ENCODE results near the gene ZBTB20.

The ZBTB20 gene

DNA sequence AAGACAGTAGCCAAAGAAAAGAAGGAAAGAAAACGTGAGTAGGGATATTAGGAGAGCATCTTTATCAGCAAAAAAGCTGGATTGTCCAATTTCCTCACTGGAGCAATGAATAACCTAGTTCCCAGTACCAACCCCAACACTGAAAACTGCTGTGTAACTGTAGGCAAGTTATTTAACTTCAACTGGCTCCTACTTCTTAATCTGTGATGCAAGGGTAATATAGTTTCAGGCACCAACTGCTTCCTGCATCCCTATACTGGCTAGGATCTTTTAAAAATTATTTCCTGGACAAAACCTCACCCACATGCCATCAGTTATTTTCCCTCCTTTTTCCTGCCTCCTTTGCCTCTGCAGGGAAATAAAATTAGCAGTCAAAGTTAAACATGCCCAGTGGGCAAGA is 59.6 kb downstream of the ZBTB20 start:
- DNase-seq: no peak

DNA sequence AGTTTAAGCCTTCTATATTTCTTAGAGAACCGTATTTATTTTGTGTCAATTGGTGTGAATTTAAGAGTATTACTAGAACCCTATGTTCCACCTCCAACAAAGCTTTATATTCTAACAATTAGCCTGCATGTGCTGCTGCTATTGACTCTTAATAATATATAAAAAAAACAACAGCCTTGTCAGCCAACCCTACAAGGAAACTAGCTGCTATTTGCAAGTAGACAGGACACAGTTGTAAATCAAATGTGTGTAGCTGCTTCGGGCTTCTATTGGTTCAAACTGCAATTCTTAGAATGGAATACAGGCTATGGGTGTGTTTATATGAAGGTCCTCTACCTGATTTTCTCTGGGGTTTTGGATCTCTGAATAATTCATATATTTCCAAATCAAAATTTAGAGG is 60.7 kb downstream of the ZBTB20 start:
- DNase-seq: no peak

DNA sequence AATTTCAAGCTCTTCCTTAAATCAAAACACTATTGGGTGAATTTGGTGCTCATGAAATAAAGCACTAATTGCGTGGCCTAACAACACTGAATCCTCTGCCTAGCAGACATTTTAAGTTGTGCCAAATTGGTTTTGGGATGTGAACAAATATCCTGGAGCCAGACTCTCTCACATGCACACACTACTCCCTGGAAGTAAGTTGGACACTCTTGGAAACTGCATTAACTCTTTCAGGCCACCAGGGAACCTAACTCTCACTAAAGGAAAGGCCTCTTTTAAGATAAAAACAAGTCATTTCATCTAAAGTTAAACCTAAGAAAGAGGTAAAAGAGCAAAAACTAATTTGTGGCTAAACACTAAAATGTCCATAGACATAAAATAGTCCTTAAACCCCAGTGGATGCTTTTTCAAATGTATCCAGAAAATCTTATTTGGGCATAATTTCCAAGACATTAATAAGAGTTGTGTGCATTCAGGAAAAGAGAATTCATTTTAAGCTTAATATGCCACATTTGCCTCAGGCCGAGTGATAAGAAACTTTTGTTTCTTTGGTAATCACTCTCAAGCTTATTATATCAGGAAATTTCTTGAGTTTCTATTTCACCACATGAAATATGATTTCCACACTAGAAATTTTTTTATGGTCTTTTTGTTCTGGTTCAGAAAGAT is 61.8 kb downstream of the ZBTB20 start:
- DNase-seq: no peak

DNA sequence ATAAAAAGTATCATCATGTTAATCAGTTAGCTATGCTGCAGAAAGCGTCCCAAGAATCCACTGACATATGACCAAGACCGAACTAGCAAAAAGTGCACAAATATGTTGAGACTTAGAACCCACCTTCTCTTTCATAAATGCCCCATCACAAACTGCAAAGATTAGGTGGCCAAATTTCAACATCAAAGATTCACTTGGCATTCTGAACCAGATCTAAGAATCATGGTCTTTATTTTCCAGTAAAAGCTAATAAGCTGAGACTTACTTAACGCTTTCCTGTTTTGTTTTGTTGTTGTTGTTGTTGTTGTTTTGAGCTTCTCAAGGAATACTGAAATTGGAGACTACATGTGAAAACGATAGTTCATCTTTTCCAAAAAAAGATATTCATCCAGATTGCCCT is 62.4 kb downstream of the ZBTB20 start:
- no peak for DNase-seq

DNA sequence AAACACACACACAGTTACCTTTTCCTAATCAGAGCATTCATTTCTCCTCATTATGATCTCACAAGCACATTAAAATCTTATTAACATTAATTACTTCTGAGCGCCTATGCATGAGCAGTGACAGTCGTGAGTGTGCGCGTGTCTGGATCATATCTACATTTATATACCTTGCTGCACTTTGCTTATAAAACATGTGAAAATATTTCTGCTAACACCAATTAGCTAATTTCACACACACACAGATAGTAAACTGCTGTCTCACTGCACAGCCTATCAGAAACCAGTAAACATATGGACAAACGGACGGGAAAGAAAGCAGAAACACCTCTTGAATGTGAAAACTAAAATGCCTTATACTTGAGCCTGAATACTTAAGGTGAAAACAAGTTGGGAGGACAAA is 64.8 kb downstream of the ZBTB20 start:
- DNase-seq: no peak

DNA sequence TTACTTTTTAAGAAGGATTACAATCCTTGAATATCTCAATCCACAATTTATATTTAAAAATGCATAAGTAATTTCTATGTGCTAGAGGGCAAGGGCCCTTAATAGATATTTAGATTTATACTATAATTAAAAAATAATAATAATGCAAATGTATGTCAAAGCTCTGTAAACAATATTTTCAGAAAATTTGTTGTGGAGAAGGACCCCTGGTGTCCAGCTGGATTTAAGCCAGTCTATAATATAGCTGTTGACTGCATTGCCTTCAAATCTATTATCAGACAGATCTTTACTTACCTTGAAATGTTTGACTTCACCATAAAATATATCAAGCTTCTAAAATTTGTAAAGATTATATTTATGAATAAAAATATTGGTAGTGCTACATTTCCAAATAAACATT is 65.6 kb downstream of the ZBTB20 start:
- no peak for DNase-seq

DNA sequence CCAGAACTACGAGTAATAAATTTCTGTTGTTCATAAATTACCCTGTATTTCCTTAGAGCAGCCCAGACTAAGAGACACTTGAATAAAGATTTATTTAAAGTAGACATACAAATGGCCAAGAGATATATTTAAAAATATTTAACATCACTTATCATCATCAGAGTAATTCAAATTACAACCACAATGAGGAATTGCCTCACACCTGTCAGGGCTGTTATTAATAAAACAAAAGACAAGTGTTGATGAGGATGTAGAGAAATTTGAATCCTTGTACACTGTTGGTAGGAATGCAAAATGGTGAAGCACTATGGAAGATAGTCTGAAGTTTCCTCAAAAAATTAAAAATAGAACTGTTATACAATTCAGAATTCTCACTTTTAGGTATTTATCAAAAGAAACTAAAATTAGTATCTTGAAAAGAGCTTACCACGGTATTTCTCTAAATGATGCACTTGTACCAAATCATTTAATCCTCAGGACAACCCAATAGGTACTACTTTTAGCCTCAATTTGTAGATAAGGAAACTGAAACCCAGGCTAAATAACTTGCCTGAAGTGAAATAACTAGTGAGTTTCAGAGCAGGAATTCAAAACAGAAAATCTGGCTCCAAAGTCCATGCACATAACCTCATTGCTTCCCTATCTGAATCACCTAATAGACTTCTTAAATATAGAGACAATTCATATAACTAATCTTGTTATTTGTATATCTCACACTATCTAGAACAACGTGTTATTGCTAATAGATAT is 69.4 kb downstream of the ZBTB20 start:
- DNase-seq: no peak

DNA sequence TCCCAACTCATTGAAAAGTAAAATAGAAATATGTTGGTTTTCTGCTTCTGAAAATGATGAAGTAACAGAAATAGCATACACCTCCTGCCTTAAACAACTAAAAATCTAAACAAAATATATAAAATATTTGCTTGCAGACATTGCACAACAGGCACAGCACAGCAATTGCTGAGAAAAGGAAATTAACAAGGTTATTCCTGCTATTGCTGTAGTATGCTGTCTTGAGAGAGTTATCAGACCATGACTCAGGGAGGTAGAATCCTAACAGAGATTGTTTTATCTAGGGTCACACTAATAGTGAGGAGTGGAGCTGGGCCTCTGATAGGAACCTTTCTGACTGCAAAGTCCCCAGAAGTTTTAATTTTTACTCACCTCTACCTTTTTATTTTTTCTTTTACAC is 72.6 kb downstream of the ZBTB20 start:
- no peak for DNase-seq

DNA sequence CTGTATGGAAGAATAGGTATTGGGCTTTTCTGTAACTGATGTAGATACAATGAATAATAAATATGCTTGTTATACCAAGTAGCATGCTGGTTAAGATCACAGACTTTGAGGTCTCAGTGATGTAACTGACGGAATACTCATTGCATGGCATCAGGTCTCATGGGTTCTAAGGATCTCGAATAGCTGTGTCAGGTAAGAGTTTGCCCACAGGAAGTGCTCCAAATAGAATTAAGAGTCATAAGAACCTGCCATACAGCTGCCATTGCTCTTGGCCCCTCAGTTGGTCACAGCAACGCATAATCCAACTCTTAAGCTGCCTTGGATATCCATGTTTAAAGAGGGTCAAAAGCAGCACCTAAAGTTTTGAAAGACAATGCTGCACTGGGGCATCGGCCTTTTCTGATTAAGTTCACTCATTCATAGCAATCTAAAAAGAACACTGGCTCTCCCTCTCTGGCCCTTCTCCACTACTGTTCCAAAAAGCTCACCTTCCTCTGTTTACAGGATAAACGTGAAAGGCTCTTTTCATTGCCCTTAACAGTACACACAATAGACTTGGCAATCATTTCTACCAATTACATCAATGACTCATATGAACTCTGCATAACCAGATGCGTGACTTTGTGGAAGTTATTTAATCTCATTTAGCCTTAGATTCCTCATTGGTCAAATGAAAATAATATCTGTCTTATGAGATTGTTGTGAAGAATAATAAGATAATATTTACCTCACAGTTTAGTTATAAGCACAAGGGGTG is 74.6 kb downstream of the ZBTB20 start:
- DNase-seq: no peak

DNA sequence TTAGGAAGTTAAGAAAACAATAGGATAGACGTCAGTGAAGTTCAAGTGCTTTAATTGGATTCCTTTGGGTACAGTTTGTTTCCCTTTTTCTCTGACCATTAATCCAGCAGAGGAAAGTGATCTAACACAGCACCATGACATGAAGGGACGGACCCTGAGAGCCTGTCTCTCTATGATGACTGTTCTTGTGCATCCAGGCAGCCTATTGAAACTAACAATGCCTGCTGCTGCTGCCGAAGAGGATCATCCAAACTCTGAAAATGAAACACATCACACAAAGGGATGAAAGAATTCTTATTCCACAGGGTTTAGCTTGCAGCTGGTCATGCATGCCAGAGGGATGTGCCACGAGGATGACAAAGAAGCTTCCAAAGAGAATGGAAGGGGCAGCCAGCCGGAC is 75.5 kb downstream of the ZBTB20 start:
- DNase-seq: no peak

DNA sequence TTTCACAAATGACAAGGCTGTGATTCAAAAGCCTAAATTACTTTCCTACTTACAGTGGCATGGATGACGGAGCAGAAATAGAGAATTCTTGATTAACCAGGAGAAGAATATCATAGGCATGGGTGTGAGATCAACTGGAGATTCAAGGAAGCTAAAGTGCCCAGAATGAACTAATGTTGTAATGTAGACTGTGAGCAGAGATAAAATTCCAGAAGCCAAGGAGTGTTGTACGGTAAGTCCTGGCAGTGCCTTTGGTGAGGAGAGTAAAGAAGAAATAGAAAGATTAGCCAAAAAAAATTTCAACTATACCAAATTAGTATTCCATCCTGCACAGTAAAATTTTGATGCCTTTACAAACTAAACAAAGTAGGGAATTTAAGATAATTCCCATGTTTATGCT is 75.9 kb downstream of the ZBTB20 start:
- no peak for DNase-seq

DNA sequence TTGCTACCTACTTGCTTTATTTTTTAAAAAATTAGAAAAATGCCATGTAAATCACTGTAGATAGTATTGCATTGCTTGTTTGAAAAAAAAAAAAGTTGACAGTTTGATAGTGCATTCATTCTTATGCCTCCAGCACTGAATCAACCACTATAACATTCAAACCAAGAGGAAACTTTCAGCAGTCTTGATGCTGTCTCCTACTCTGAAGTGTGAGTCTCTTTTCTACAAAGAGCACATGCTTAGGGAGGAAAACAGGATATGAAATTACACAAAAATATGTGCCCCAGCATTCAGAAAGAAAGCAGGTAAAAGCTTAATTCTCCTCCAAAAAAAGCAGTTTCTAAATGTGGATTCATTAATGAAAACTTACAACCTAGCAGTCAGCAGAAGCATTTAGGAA is 78.3 kb downstream of the ZBTB20 start:
- DNase-seq: no peak

DNA sequence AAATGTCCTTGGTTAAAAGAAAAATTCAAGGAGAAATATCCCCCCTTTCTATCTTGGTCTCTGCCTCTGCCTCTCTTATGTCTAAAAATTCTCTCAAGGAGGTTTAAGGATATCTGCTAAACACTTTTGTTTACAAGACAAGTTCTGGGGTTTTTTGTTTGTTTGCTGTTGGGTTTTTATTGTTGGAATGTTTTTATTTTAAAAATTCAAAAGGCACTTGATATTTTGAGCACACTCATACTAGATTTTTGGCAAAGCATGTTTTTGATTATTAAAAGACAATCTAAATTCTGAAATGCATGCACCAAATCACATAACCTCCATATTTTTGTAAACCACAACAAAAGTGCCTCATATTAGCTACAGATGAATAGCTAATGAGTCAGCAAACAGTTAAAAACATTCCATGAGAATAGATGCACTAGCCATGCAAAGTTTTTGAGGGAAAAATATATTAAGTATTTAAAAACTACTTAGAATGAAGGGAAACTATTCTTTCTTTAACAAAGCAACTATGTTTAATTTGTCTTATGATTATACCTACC is 84.6 kb downstream of the ZBTB20 start:
- no peak for DNase-seq

DNA sequence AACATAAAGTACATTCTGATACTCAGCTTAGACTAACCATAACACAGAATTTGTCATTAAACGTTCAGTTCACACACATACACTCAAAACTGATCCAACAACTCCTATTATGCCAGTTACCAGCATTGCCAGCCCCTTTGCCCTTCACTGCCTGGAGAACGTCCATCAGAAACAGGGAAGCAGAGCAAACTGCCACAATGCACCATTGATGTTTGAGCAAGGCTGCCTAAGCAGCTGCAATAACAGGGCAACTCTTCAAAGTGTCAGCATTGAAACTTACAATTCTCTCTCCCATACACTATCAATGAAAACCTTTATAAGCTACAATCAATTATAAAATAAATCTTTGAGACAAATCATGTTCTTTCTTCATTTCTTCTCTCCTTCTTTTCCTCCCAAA is 85.1 kb downstream of the ZBTB20 start:
- DNase-seq: no peak

DNA sequence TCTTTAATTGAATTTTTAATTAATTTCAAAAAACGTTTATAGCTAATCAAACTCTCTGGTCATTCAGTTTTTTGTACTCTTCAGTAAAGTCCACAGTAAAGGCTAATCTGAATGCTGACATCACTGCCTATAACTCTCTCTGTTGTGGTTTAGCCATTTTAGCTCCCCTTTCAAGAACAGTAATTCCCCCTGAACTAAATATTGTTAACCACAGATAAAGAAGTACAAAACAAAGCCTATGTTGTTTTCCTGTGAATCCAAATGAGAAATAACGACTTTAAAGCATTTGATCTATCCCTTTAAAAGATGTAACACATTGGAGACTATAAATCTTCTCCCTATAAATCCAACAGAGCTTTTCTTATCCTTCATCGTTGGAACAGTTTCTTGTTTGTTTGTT is 94.2 kb downstream of the ZBTB20 start:
- DNase-seq: no peak

DNA sequence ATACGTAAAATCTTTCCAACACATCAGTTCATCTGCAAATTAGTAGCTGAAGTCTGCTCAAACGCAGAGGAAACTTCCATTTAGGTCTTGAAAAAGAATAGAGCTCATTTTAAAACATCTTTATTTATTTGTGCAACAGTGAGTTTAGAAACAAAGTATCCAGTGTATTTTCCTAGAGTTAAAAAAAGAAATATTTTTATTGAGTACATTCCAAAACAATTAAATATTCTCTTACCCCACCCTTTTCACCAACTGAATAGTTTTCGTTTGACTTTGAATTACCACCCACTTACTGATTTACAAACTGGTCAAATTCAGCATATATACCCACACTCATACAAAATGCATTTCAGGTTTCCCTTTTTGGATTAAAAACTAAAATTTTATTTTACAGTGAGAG is 104.7 kb downstream of the ZBTB20 start:
- no peak for DNase-seq

DNA sequence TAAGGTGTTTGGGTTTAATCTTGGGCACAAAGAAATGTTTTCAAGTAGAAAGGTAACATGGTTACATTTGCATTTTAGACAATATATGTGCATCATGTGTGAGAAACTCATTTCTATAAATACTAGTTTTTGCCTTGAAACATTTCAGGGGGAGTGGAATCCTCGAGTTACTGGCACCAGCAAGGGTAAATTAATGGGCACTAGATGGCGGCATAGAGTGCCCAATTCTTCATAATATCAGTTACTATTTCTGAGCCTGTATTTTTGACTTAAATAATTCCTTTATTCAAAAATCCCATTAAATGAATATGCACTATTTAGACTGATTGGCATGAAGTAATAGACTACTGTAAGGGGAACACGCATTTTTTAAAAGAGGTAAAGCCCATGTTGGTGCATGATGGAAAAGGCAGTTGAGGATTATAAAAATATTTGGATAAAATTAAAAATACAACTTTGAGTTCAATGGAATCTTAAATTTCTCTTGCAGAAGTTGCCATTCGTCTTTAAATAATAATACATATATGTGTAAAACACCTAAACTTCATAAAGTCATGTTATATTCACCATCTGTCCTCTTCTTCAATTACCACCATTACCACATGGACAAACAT is 106.3 kb downstream of the ZBTB20 start:
- DNase-seq: peak; percentile 41

DNA sequence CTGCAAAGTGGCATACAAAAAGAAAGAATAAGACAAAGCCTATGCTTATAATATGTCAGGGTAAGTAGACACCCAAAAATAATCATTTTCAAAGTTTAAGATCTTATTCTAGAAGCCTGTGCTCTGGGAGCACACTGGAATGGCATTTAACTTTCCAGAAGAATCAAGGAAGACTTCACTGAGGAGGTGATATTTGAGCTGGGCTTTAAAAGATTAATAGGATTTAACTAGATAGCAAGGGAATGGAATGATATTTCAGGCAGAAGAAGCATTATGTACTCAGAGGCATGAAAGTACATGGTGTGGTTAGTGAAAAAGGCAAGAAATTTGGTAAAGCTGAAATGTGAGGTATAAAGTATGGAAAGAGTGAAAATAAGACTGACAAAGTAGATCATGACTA is 106.8 kb downstream of the ZBTB20 start:
- no peak for DNase-seq

DNA sequence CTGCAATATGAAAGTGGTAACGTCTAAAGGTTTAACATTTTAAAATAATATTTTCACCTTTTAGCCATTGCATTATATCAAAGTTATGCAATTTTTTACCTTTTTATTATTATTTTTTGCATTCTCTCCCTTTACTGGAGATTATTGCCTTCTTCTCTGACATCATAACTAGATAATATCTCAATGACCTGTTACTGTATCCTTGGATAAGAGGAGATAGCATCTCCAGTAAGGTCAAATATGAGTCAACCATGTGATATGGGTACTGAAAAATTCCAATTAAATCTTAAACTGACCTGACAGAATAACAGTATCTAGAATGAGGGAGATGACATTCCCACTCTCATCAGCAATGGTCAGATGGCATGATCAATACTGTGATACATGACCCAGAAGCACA is 108.3 kb downstream of the ZBTB20 start:
- DNase-seq: no peak

DNA sequence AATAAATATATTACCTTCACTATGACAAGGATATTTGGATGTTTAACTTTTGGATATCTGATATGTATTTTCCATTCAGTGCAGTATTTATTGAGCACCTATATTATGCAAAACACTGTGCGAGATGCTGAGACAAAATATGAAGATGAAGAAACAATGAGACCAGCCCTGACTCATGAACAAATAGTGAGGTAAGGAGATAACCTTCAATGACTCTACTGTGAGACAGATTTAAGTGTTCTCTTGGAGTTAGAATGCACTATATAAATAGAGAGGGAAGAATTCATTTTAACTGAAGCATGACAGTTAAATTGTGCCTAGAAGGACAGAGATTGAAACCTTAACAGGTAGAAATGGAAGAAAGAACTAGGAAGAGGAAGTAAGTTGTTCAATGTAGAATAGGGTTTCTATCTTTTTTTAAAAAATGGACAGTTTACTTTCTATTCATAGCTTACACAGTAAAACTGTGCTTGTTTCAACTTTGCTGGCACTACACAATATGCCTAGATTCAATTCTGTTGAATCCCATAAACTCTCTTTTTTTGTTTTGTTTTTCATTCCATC is 124.2 kb downstream of the ZBTB20 start:
- no peak for DNase-seq

DNA sequence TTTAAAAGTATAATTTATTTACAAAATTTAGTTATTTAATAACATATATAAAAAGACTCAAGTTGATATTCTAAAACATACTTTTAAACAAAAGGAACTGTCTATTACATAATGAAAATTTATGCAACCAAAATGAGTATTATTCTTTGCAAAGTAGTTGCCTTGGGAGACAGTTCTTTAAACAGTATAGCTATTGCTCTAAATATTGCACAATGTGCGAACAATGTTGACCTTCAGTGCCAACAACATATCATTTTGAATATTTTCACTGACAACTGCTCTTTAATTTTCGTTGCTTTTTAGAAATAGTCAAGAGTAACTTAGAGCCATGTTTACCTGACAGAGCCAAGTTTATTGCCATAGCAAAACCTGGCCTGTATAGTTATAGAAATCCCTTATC is 124.9 kb downstream of the ZBTB20 start:
- DNase-seq: no peak

DNA sequence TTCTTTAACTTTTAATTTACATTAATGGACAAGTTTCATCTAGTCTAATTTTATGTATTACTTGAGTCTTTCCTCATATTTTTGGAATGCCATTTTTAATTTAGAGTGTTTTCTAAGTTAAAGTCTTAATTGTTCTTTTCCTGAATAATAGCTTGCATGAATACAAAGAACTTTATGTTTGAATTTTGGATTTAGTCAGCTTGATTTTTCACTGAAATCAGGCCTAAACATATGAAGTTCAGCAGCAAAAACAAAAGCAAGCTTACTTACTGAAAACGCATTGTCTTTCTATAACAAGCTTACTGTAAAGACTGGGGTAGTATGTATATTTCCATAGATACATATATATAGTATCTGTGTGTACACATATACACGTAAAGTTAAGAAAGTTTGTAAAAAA is 126.0 kb downstream of the ZBTB20 start:
- no peak for DNase-seq

DNA sequence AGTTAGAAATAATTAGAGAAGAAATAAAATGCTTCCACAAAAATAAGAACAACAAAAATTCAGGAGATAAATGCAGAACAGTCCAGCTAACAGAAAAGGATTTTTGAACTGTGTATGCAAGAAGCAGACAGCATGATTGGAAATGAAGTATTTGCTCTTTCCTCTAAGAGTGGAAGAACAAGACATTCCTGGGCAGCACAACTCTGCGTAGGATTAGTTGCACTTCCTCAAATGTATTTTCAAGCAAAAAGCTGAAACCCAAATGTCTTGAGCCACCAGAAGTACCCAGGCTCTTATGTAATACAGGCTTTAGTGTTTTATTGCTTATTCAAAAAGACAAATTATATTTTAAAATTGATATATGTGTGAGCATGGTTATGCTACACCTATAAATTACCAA is 127.2 kb downstream of the ZBTB20 start:
- DNase-seq: no peak

All from KG1 (cell line).